Body of pancreas (tissue), 4 donors: Measurements from ENCODE around the gene IP6K3. TPM values are rescaled to one million over a fixed set of nuclear protein-coding genes. Genes with fewer than 3 reads are reported as not detected.
A peak's percentile ranks its signal among the peaks of the same experiment; 100 is the strongest.

Source experiments
- ATAC-seq: fragments of 150-250 bp; one replicate; pipeline ENCODE4 v1.9.1; 2016
- DNase-seq, 4 donors: peaks; one replicate each; pipeline ENCODE4 v3.0.0-alpha.2; 2019
- H3K27ac ChIP-seq, 4 donors: fragments of 200-600 bp; sonication (generic); 1 replicate in 3 of 4; 2 replicates in 1 of 4; pipeline versions ENCODE4 v1.5.1 to v1.6.1; 2016 to 2019; ENCODE audit warnings: mild to moderate bottlenecking in 1 of 4, mixed read lengths in 1 of 4, moderate library complexity in 1 of 4
- H3K27me3 ChIP-seq, 2 donors: fragments of 200-600 bp; sonication (generic); one replicate each; pipeline ENCODE4 v1.6.0; 2016; ENCODE audit warnings: mild to moderate bottlenecking in 1 of 2
- H3K36me3 ChIP-seq, 2 donors: fragments of 200-600 bp; sonication (generic); replicated peaks in 1 of 2; 2 replicates each; pipeline ENCODE4 v1.5.1; 2016; ENCODE audit warnings: low read depth in 2 of 2; ENCODE audit not compliant: insufficient read depth in 1 of 2
- H3K4me1 ChIP-seq: fragments of 200-600 bp; sonication (generic); one replicate; pipeline ENCODE4 v1.6.0; 2016
- H3K4me3 ChIP-seq, 2 donors: fragments of 200-600 bp; sonication (generic); 1 replicate in 1 of 2; 2 replicates in 1 of 2; pipeline ENCODE4 v1.5.1; 2016 to 2019
- H3K9me3 ChIP-seq, 3 donors: fragments of 200-600 bp; sonication (generic); 1 replicate in 2 of 3; 2 replicates in 1 of 3; pipeline ENCODE4 v1.5.1; 2016
- POLR2A ChIP-seq, 3 donors: fragments of 450-650 bp; IDR thresholded peaks; one replicate each; pipeline ENCODE4 v1.6.1; 2016; ENCODE audit warnings: antibody characterized with exemption in 3 of 3, mild to moderate bottlenecking in 2 of 3
- WGBS, 2 donors: methylation state at CpG; one replicate each; pipeline ENCODE4 v1.1.5; 2017; 5-methylcytosine and 5-hydroxymethylcytosine counted together
- intact Hi-C: fragments of 100-400 bp; cut with DNase I; formaldehyde crosslinking; loops from one replicate; pipeline ENCODE4 v1.15.1; 2023
- total RNA-seq, 2 donors: library from RNA; depleted of rRNA; stranded (reverse); fragments of >200 nt; gene quantifications; one replicate each; pipeline ENCODE4 v1.1.0, GENCODE V29; 2016
- TF ChIP-seq, protein P1 (sequence below), 7 experiments: fragments of 450-650 bp in 4 of 7; fragments of 200-600 bp in 3 of 7; sonication (generic) in 3 of 7; IDR thresholded peaks; one replicate each; pipeline ENCODE4 v1.5.1; 2016 to 2019; ENCODE audit warnings: antibody characterized with exemption in 7 of 7

The IP6K3 gene
- total RNA-seq, 2 donors from 2014 or later: not detected

DNA sequence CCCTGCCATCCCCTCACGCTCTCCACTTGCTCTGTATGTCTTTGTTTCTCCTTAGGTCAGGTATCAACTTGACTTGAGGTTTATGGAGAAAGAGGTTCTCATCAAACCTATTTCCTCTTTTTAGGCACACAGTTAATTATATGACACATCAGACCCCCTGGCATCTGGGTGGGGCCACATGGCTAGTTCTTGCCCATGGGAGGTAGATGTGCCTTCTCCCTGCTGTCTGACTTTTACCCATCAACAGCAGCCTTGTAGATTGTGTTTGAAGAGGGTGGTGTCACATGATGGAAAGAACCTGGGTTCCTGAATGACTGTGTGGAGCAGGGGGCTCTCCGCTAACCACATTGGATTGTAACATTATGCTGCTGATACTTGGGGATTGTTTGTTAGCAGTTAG lies 28.0 kb downstream of the IP6K3 start:
- ATAC-seq (no peak), DNase-seq (no peak)
- H3K27me3 ChIP-seq: no peaks in the 10 kb centered on the region
- 94 to 100% methylated on average over 2 of the region's 2 CpGs for WGBS, 2 donors
- intact Hi-C loops: no loop called here
- peaks cover 39% of the 10 kb centered on the region for H3K4me1 ChIP-seq
- H3K4me3 ChIP-seq: no peak overlapping the region
- no peaks in the 10 kb centered on the region for H3K36me3 ChIP-seq
- peak overlapping the region in 1 of 4 donors; percentile 57 for H3K27ac ChIP-seq
- no peaks in the 10 kb centered on the region for H3K9me3 ChIP-seq
- TF ChIP-seq POLR2A (IDR thresholded peaks at IDR 0.05): no peak
- TF ChIP-seq, protein P1, sequence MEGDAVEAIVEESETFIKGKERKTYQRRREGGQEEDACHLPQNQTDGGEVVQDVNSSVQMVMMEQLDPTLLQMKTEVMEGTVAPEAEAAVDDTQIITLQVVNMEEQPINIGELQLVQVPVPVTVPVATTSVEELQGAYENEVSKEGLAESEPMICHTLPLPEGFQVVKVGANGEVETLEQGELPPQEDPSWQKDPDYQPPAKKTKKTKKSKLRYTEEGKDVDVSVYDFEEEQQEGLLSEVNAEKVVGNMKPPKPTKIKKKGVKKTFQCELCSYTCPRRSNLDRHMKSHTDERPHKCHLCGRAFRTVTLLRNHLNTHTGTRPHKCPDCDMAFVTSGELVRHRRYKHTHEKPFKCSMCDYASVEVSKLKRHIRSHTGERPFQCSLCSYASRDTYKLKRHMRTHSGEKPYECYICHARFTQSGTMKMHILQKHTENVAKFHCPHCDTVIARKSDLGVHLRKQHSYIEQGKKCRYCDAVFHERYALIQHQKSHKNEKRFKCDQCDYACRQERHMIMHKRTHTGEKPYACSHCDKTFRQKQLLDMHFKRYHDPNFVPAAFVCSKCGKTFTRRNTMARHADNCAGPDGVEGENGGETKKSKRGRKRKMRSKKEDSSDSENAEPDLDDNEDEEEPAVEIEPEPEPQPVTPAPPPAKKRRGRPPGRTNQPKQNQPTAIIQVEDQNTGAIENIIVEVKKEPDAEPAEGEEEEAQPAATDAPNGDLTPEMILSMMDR (IDR thresholded peaks at IDR 0.05): no peak

DNA sequence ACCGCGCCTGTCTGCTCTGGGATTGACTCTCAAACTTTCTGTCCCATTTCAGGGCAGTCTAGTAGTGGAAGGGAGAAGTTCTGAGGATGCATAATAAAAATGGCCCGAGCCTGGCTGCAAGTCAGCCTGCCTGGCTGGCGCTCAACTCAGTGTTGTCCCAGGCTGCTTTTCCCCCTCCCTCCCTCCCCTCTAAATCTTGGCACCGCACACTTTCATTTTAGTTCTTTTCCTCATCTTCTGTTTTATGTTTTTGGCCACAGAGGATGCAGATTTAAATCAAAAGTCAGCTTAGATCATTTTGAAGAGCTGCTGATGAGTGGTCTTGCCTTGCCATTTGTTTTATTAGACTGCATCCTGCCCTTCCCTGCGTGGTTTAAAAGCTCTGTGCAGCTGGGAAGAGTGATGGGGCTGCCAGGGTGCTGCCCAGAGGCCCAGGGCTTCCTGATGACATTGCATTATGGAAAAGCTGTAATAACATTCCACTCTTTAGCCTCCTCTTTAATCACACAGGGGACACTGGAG lies 28.7 kb downstream of the IP6K3 start:
- Histone ChIP-seq H3K36me3 (no peaks in the 10 kb centered on the region), H3K4me1 (peaks cover 31% of the 10 kb centered on the region), H3K27ac (peak overlapping the region in 1 of 4 donors; percentile 22), H3K9me3 (no peaks in the 10 kb centered on the region), H3K27me3 (no peaks in the 10 kb centered on the region), H3K4me3 (no peak overlapping the region)
- peak; percentile 25 to 66 (median 48) for DNase-seq
- 43 to 61% methylated on average over 6 of the region's 6 CpGs for WGBS, 2 donors
- no peak for TF ChIP-seq POLR2A (IDR thresholded peaks at IDR 0.05)
- TF ChIP-seq, protein P1 (IDR thresholded peaks at IDR 0.05): no peak
- intact Hi-C loops: no loop called here
- ATAC-seq: no peak

DNA sequence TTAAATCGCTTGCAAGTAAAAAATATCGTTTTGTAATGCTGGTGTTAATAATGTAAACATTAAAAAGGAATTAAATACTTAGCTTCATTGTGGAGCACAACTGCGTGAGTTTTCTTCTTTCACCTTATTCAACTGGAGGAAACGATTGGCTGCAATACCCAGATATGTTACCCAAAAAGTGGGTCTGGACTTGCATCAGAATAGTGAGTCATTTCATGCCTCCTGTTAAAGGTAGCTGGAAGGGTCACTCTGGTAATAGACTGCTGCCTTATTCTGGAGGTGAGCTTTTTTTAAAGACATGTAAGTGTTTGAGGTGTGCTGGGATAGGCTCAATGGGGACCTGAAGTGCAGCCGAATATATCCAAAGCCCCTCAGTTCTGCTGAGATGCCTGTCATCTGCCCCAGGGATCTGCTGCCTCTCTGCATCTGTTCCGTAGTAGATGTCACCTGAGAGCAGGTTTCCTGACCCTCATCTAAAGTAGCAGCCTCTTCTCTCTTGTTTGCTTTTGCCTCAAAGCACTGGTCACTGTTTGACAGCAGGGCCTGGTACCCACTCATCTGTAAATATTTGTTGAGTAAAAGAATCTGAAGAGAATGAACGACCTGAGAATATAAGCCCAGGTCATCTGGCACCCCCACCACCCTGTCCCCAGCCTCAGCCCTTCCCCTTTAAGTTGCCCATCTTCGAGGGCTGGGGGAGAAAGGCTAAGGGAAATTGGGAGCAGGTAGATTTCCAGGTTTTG lies 29.6 kb downstream of the IP6K3 start:
- no peaks in the 10 kb centered on the region for H3K27me3 ChIP-seq
- no peak overlapping the region for H3K4me3 ChIP-seq
- ATAC-seq: no peak
- DNase-seq: no peak
- 67 to 75% methylated on average over 8 of the region's 8 CpGs for WGBS, 2 donors
- peak overlapping the region; percentile 42 to 70 (median 60) for H3K27ac ChIP-seq
- no peaks in the 10 kb centered on the region for H3K9me3 ChIP-seq
- intact Hi-C loops: no loop called here
- TF ChIP-seq POLR2A (IDR thresholded peaks at IDR 0.05): no peak
- TF ChIP-seq, protein P1 (IDR thresholded peaks at IDR 0.05): no peak
- peaks cover 32% of the 10 kb centered on the region for H3K4me1 ChIP-seq
- H3K36me3 ChIP-seq: no peaks in the 10 kb centered on the region

DNA sequence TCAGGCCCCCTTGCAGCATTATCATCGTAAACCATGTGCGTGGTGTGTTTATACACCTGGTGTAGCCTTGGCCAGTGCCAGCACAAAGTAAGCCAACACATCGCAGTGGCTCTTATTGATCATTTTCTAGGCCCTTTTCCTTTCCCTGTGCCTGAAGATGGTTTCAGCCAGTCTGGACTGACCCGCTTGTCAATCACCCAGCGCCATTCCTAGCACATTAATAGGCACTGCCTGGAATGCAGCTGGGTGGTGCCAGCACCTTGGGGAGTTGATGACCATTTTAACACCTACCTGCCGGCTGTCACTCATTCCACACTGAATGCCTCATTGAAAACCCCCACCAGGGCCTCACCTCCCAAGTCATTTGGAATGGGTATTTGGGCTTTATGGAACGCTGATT lies 30.3 kb downstream of the IP6K3 start:
- peaks cover 35% of the 10 kb centered on the region for H3K4me1 ChIP-seq
- ATAC-seq (peak; percentile 79), DNase-seq (peak; percentile 72 to 93 (median 86))
- TF ChIP-seq, protein P1 (IDR thresholded peaks at IDR 0.05): peak in 1 of 7 experiments; percentile 15
- TF ChIP-seq POLR2A (IDR thresholded peaks at IDR 0.05): no peak
- no peak overlapping the region for H3K4me3 ChIP-seq
- H3K36me3 ChIP-seq: no peaks in the 10 kb centered on the region
- H3K27ac ChIP-seq: peak overlapping the region; percentile 42 to 70 (median 60)
- intact Hi-C loops: no loop called here
- H3K27me3 ChIP-seq: no peaks in the 10 kb centered on the region
- no peaks in the 10 kb centered on the region for H3K9me3 ChIP-seq
- 23 to 30% methylated on average over 7 of the region's 7 CpGs for WGBS, 2 donors
